ENCODE data around the gene NCAPD2. TPM values are rescaled to one million over a fixed set of nuclear protein-coding genes. Genes with fewer than 3 reads are reported as not detected.

Gene NCAPD2, protein sequence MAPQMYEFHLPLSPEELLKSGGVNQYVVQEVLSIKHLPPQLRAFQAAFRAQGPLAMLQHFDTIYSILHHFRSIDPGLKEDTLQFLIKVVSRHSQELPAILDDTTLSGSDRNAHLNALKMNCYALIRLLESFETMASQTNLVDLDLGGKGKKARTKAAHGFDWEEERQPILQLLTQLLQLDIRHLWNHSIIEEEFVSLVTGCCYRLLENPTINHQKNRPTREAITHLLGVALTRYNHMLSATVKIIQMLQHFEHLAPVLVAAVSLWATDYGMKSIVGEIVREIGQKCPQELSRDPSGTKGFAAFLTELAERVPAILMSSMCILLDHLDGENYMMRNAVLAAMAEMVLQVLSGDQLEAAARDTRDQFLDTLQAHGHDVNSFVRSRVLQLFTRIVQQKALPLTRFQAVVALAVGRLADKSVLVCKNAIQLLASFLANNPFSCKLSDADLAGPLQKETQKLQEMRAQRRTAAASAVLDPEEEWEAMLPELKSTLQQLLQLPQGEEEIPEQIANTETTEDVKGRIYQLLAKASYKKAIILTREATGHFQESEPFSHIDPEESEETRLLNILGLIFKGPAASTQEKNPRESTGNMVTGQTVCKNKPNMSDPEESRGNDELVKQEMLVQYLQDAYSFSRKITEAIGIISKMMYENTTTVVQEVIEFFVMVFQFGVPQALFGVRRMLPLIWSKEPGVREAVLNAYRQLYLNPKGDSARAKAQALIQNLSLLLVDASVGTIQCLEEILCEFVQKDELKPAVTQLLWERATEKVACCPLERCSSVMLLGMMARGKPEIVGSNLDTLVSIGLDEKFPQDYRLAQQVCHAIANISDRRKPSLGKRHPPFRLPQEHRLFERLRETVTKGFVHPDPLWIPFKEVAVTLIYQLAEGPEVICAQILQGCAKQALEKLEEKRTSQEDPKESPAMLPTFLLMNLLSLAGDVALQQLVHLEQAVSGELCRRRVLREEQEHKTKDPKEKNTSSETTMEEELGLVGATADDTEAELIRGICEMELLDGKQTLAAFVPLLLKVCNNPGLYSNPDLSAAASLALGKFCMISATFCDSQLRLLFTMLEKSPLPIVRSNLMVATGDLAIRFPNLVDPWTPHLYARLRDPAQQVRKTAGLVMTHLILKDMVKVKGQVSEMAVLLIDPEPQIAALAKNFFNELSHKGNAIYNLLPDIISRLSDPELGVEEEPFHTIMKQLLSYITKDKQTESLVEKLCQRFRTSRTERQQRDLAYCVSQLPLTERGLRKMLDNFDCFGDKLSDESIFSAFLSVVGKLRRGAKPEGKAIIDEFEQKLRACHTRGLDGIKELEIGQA (N-terminal part only)
- 32.0 TPM for polyA plus RNA-seq (ENCODE audit: insufficient read length)

DNA sequence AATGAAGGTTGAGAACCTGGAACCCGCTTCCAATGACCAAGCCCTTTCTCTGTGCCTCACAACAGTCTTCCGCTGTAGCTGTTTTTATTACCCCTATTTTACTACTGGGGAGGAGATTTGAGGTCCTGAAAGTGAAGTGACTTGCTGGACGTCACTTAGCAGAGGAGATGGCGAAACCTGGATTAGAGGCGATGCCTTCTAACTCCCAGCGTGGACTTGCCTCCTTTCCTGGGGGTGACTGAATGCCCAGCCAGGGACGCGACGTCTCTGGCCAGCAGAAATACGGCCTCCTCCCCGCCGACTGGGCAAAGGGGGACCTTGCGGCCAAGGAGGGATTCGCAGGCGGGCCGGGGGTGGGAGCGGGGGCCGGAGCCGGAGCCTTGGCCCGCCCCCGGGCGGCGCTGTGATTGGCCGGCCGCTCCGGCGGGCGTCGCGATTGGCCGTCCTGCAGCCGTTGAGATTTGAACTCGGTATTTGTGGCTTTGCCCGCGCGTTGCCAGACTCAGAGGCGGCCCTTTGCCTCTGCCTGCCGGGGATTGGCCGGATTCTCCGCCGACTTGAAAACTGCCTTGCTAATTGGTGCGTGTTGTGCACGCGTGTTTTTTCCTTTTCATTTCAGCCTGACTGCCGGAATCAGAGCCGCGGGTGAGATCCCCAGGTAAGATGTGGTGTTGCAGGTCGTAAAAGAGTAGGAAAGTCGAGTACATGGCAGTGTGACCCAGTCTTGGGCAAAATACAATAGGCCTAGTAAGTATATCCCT lies at the start of gene NCAPD2:
TSS of gene NCAPD2 (plus strand) at position 606 of the 761 bp plus-strand sequence. CDS start 997 bp downstream, outside the sequence.
- peak; percentile 87 for DNase-seq (ENCODE audit: low read depth)

DNA sequence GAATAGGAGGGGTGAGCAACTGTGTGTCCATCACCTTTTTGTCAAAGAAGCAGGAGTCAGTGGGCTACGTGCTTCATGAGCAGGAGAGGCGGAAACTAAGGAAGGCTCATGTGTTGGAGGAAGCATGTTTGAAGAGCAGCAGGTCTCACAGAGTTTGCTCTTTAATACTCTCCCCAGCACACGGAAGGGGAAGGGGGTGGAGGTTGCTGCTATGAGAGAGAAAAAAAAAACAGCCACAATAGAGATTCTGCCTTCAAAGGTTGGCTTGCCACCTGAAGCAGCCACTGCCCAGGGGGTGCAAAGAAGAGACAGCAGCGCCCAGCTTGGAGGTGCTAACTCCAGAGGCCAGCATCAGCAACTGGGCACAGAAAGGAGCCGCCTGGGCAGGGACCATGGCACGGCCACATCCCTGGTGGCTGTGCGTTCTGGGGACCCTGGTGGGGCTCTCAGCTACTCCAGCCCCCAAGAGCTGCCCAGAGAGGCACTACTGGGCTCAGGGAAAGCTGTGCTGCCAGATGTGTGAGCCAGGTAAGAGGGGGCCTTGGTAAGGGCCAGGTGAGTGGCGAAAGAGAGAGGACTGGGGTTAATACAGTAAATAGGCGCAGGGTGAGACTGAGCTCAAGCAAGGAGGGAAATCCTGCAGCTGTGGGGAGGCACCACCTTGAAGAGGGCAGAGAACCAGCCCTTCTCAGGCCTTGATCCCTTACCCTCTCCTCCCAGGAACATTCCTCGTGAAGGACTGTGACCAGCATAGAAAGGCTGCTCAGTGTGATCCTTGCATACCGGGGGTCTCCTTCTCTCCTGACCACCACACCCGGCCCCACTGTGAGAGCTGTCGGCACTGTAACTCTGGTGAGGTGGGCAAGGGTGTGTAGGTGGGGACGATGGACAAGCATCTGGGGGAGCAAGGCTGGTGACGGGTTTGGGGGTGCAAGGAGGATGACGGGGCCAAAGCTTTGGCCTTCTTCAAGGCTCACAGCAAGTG lies 48.9 kb upstream of the NCAPD2 start, which contains the start of gene CD27:
TSS of gene CD27 (plus strand) at position 252 of the 985 bp plus-strand sequence. CDS start at position 393, 141 bp downstream.
- no peak for DNase-seq (ENCODE audit: low read depth)

DNA sequence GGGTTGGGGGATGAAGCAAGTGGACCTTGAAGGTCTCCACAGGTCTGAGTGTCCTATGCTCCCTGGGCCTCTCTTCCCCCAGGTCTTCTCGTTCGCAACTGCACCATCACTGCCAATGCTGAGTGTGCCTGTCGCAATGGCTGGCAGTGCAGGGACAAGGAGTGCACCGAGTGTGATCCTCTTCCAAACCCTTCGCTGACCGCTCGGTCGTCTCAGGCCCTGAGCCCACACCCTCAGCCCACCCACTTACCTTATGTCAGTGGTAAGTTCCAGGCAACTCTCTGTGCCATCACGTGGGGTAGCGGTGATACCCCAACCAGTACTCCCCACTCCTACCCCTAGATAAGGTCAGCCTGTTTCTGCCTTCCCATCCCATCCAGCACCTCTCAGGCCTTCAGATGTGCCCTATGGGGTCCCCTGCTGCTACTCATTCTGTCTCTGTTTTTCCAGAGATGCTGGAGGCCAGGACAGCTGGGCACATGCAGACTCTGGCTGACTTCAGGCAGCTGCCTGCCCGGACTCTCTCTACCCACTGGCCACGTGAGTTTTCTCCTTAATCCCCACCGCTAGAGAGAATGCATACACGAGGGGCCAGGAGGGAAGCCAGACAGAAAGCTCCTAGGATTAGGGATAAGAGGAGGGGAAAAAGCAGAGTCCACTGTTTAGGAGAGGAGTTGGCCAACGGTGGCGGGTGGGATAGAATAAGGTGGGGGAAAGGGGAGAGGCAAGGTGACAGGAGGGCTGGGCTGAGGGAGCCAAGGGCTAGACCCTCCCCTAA lies 43.6 kb upstream of the NCAPD2 start:
- DNase-seq (ENCODE audit: low read depth): no peak

DNA sequence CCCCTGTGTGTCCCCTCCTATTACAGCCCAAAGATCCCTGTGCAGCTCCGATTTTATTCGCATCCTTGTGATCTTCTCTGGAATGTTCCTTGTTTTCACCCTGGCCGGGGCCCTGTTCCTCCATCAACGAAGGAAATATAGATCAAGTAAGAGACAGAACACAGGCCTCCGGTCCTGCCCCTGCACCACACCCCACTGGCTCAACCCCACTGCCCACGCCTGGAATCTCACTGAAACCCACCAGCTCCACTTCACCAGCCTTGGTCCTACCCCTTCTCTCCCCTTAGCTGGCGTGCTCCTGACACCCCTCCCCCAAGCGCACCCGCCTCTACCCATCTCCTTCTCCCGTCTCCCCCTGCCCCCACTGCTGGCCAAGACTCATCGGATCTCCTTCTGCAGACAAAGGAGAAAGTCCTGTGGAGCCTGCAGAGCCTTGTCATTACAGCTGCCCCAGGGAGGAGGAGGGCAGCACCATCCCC lies 43.0 kb upstream of the NCAPD2 start:
- DNase-seq (ENCODE audit: low read depth): no peak

DNA sequence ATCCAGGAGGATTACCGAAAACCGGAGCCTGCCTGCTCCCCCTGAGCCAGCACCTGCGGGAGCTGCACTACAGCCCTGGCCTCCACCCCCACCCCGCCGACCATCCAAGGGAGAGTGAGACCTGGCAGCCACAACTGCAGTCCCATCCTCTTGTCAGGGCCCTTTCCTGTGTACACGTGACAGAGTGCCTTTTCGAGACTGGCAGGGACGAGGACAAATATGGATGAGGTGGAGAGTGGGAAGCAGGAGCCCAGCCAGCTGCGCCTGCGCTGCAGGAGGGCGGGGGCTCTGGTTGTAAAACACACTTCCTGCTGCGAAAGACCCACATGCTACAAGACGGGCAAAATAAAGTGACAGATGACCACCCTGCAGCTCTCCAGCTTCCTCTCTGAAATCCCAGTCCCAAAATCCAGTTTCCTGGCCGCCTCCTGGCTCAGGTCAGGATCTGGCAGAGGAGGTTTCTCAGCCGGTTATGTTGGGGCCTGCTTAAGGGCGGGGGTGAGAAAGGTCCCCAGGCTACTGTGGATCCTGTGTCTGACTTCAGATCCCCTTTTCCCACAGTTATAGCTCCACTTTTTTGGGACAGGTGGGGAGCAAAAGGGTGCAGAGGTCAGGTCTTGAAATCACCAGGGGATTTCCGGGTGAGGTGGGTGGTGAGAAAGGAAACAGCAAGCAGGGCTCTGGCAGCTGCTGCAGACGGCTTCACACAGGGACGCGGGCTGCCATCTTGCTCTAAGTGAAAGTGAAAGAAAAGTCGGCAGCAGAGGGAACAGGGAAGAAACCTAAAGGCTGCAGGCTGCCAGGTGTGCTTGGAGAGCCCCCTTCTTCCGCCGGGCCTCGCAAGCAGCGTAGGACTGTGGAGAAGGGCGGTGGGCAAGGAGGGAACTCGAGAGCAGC lies 42.3 kb upstream of the NCAPD2 start, which contains the start of gene TAPBPL:
TSS of gene TAPBPL (plus strand) at position 695 of the 897 bp plus-strand sequence. CDS start 207 bp downstream, outside the sequence.
- peak; percentile 84 for DNase-seq (ENCODE audit: low read depth)

DNA sequence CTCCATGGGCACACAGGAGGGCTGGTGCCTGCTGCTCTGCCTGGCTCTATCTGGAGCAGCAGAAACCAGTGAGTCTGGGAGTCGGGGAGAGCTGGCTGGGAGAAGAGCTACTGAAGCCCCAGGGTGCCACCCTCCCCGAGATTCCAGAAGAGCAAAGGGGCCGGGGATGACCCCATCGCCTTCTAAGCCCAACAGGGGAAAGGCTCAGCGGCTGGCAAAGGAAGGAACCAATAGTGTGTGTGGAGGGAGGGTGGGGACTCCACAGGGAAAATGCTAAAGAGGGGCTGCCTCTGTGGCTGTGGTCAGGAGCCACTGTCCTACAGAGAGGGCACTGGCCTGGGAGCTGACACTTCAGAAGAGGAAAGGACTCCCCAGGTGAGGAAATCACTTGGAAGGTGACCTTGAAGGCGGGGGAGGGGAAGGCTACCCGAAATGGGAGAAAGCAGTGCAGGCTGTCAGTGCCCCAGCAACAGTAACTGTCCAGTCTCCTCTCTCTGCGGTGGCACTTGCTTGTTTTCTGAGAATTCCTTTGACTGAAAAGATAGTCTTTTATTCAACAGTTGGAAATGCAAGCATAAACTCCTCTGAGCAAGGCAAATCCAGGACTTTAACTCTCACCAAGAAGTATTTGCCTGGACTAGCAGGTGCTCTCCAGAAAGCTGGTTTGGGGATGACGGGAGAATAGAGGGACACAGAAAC lies 41.5 kb upstream of the NCAPD2 start:
- DNase-seq (ENCODE audit: low read depth): no peak

DNA sequence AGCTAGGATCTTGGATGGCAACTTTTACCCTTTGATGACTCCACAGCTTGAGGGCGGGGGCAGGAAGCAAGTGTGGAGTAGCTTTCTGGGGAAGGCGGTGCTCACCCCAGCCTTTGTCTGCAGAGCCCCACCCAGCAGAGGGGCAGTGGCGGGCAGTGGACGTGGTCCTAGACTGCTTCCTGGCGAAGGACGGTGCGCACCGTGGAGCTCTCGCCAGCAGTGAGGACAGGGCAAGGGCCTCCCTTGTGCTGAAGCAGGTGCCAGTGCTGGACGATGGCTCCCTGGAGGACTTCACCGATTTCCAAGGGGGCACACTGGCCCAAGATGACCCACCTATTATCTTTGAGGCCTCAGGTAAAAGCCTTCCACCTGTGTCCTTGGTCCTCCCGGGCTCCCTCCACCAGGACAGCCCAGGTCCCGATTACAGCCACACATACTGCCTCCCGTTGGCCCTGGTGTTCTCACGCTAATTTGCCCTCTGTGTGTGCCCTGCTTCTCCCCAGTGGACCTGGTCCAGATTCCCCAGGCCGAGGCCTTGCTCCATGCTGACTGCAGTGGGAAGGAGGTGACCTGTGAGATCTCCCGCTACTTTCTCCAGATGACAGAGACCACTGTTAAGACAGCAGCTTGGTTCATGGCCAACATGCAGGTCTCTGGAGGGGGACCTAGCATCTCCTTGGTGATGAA lies 40.8 kb upstream of the NCAPD2 start:
- no peak for DNase-seq (ENCODE audit: low read depth)

DNA sequence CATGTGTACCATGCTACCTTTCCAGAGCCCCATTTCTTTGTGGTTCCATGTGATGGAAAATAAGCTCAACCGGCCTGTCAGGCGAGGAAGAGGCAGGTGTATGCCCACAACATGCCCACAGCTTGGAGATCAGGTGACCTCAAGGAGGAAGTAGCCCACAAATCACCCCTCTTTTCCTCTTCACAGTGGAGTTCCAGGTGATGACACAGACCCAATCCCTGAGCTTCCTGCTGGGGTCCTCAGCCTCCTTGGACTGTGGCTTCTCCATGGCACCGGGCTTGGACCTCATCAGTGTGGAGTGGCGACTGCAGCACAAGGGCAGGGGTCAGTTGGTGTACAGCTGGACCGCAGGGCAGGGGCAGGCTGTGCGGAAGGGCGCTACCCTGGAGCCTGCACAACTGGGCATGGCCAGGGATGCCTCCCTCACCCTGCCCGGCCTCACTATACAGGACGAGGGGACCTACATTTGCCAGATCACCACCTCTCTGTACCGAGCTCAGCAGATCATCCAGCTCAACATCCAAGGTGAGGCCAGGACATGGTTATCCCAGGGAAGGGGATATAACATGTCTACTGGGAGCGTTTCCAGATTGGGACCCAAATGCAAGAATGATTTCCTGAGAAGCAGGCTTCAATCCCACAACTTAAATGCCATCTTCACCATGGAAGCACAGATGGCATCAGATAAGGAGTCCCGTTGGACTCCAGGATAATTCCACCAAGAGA lies 36.5 kb upstream of the NCAPD2 start:
- no peak for DNase-seq (ENCODE audit: low read depth)

DNA sequence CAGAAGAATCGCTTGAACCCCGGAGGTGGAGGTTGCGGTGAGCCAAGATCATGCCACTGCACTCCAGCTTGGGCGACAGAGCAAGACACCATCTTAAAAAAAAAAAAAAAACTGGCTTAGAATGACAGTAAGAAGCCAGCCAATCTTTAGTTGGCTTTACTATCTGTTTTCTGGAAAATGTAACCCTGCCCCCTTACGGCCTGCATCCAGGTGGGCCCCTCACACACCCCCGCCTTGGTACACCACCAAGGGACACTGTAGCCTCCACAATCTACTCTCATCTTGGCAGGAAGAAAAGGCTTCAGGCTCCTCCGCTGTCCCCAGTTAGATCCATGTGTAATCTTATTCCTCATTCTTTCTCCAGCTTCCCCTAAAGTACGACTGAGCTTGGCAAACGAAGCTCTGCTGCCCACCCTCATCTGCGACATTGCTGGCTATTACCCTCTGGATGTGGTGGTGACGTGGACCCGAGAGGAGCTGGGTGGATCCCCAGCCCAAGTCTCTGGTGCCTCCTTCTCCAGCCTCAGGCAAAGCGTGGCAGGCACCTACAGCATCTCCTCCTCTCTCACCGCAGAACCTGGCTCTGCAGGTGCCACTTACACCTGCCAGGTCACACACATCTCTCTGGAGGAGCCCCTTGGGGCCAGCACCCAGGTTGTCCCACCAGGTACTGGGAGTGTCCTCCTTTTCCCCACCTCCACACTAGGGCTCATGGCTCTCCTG lies 35.5 kb upstream of the NCAPD2 start:
- no peak for DNase-seq (ENCODE audit: low read depth)

DNA sequence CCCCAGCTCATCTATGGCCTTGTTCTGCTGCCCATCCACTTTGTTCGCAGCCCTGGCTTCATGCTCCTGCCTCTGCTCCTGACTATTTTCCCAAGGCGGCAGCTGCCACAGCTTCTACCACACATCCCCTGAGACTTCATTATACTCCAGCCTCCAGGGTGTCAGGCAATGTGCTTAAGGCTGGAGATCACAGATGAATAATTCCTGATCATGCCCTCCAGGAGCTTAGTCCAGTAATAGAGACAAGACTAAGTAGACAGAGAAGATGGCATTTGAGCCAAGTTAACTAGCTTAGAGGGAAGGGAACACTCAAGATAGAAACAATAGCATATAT lies 34.9 kb upstream of the NCAPD2 start:
- DNase-seq (ENCODE audit: low read depth): no peak

DNA sequence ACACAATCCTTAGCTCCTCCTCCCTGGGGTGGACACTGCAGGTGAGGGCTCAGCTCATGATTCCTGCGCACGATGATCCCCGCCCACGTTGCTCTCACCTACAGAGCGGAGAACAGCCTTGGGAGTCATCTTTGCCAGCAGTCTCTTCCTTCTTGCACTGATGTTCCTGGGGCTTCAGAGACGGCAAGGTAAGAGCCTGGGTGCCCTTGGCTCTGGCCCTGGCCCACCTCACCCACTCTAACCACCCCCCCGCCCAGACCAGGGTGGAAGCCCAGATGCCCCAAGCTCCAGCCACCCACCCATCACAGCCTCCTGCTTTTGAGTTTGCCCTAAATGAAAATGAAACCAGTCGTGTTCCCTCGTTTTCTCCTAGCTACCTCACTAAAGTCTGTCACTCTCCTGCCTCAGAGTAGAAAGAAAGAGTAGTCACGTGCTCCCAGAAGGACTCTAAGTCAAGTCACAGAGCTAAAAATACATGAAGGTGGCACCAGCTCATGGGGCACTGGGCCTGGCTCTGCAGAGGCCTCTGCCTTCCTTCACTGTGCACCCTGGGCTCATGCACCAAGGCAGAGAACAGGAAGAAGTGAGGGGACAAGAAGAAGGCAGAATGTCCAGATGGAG lies 33.0 kb upstream of the NCAPD2 start:
- no peak for DNase-seq (ENCODE audit: low read depth)

DNA sequence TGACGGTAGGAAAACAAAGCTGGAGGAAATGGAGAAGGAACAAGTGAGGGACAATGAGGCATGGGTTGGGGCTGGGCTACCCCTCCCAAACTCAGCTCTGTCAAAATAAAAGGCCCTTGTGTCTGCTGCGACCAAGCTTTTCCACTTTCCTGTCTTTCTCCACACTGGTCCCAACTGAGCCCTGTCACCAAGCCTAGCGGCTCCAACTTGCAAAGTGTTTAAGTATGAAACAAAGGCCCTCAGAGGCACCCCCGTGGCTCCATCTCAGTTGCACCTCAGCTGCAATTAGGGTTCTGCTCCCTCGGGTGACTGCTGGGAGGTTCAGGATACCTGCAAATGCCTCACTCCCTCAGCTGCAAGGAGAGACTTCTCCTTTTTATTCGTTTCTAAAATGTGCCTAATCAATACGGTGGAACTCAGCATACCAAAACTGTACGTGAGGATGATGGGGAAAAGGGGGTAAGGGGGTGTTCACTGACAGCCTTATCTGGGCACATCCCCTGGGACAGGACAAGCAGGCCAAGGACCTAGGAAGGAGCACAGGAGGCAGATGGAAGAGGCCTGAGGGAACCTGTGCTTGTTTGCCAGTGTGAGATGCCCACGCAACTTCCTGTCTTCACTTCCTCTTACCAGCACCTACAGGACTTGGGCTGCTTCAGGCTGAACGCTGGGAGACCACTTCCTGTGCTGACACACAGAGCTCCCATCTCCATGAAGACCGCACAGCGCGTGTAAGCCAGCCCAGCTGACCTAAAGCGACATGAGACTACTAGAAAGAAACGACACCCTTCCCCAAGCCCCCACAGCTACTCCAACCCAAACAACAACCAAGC lies 32.3 kb upstream of the NCAPD2 start:
- DNase-seq (ENCODE audit: low read depth): no peak

DNA sequence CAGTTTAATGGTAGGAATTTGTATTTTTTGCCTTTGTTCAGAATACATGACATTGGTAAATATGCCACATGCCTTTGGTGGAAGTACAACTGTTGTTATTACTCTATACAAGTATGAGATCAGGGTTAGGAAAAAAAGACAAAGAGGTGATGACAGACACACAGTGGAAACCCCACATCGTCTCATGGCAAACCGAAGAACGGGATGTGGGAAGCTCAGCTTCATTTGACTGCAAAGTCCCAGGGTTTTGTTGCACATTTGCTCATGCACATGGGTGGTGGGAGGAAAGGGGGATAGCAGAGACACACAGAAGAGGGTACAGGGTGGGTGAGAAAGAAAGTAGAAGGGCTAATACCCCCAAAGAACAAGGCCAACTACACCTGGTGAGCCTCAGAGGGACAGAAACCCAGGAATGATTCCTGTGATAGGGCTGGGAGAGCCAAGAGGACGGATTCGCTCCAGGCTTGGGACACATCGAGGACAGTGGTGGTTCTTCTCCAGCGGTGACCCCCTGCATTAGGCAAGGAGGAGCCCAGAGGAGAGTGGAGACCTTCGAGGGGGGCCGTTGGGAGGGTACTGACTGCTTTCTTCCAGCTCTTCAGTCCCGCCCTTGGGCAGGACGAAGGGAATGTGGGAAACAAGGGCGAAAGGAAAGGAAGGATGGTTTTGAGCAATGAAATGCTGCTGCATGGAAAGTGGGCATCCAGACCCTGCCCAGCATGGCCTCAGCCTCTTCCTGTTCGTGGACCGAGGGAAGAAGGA lies 31.5 kb upstream of the NCAPD2 start:
- DNase-seq (ENCODE audit: low read depth): no peak

All from forelimb muscle (tissue), 1 donor.